HEK293 (cell line): ENCODE measurements around the gene PC.

ENCODE experiments used
- CTCF ChIA-PET: fragments of 350-600 bp; formaldehyde crosslinking; extraction: SDS; loops from one replicate; lab custom pipeline; 2021; ENCODE audit warnings: antibody characterized with exemption; lab: Yijun Ruan, JAX
- POLR2A ChIA-PET: fragments of 300-600 bp; formaldehyde crosslinking; extraction: SDS; loops from one replicate; lab custom pipeline; 2020; ENCODE audit warnings: antibody characterized with exemption, inconsistent platforms; lab: Yijun Ruan, JAX
- H3K27ac ChIP-seq: fragments of 200-500 bp; sonication (Bioruptor generic); 2 replicates; pipeline ENCODE4 v1.5.1; 2014; ENCODE audit warnings: low read depth, low read length, control low read depth, inconsistent platforms; ENCODE audit errors: extremely low read depth
- H3K36me3 ChIP-seq, 2 experiments: fragments of 200-500 bp in 1 of 2; sonication (Bioruptor generic) in 1 of 2; 1 replicate in 1 of 2; 2 replicates in 1 of 2; pipeline ENCODE4 v1.5.1; 2014 to 2017; ENCODE audit warnings: inconsistent platforms in 2 of 2, low read length in 2 of 2; ENCODE audit not compliant: control insufficient read depth in 2 of 2, insufficient read depth in 1 of 2
- H3K4me1 ChIP-seq: fragments of 200-500 bp; sonication (Bioruptor generic); 2 replicates; pipeline ENCODE4 v1.5.1; 2014; ENCODE audit warnings: mild to moderate bottlenecking, low read length, inconsistent platforms; ENCODE audit not compliant: control insufficient read depth, insufficient read depth
- H3K4me3 ChIP-seq: 2 replicates; pipeline ENCODE4 v1.5.1; 2011; ENCODE audit warnings: low read depth, mild to moderate bottlenecking, control low read depth, low read length, moderate library complexity
- H3K9me3 ChIP-seq: fragments of 200-500 bp; sonication (Bioruptor generic); 2 replicates; pipeline ENCODE4 v1.5.1; 2014; ENCODE audit warnings: low read depth, low read length, inconsistent platforms; ENCODE audit not compliant: control insufficient read depth, insufficient read depth
- BCL11A ChIP-seq: fragments of 450-650 bp; formaldehyde crosslinking; IDR thresholded peaks from 2 replicates; pipeline ENCODE4 v1.5.1; 2016; ENCODE audit warnings: low read depth, missing biosample characterization, missing genetic modification characterization
- BCL11B ChIP-seq: fragments of 450-650 bp; formaldehyde crosslinking; IDR thresholded peaks from 2 replicates; pipeline ENCODE4 v1.5.1; 2016; ENCODE audit warnings: low read depth, missing biosample characterization, missing genetic modification characterization
- ELK4 ChIP-seq: IDR thresholded peaks from 2 replicates; pipeline ENCODE4 v1.6.1; 2011; ENCODE audit warnings: mild to moderate bottlenecking, low read depth, low read length, borderline replicate concordance
- GLI4 ChIP-seq: fragments of 450-650 bp; formaldehyde crosslinking; IDR thresholded peaks from 2 replicates; pipeline ENCODE4 v1.5.1; 2016; ENCODE audit warnings: missing biosample characterization, missing genetic modification characterization
- HOXA7 ChIP-seq: sonication (generic); formaldehyde crosslinking; IDR thresholded peaks from 2 replicates; pipeline ENCODE4 v1.8.1; 2022; ENCODE audit warnings: missing genetic modification reagents, borderline replicate concordance
- KLF1 ChIP-seq: fragments of 450-650 bp; formaldehyde crosslinking; IDR thresholded peaks from 2 replicates; pipeline ENCODE4 v1.5.1; 2016; ENCODE audit warnings: missing biosample characterization, missing genetic modification characterization
- KLF10 ChIP-seq: fragments of 450-650 bp; IDR thresholded peaks from 2 replicates; pipeline ENCODE4 v1.5.1; 2018; ENCODE audit warnings: missing biosample characterization, mild to moderate bottlenecking, missing genetic modification characterization
- OVOL3 ChIP-seq: fragments of 450-650 bp; formaldehyde crosslinking; IDR thresholded peaks from 2 replicates; pipeline ENCODE4 v1.5.1; 2016; ENCODE audit warnings: missing biosample characterization, missing genetic modification characterization
- PRDM6 ChIP-seq: fragments of 450-650 bp; formaldehyde crosslinking; IDR thresholded peaks from 2 replicates; pipeline ENCODE4 v1.5.1; 2017; ENCODE audit warnings: missing biosample characterization, missing genetic modification characterization
- TRIM28 ChIP-seq: IDR thresholded peaks from 2 replicates; pipeline ENCODE4 v1.6.1; 2011; ENCODE audit warnings: low read length, control low read depth, borderline replicate concordance
- TSHZ1 ChIP-seq: fragments of 450-650 bp; formaldehyde crosslinking; IDR thresholded peaks from 2 replicates; pipeline ENCODE4 v1.5.1; 2016; ENCODE audit warnings: missing biosample characterization, missing genetic modification characterization, borderline replicate concordance
- ZBTB48 ChIP-seq: fragments of 450-650 bp; formaldehyde crosslinking; IDR thresholded peaks from 2 replicates; pipeline ENCODE4 v1.5.1; 2016; ENCODE audit warnings: missing biosample characterization, missing genetic modification characterization
- ZBTB6 ChIP-seq: fragments of 450-650 bp; formaldehyde crosslinking; IDR thresholded peaks from 2 replicates; pipeline ENCODE4 v1.5.1; 2017; ENCODE audit warnings: missing biosample characterization, missing genetic modification characterization
- ZFP3 ChIP-seq: fragments of 450-650 bp; formaldehyde crosslinking; IDR thresholded peaks from 2 replicates; pipeline ENCODE4 v1.5.1; 2016; ENCODE audit warnings: low read depth, missing biosample characterization, missing genetic modification characterization
- ZFP41 ChIP-seq: fragments of 450-650 bp; formaldehyde crosslinking; IDR thresholded peaks from 2 replicates; pipeline ENCODE4 v1.5.1; 2016; ENCODE audit warnings: missing biosample characterization, missing genetic modification characterization, borderline replicate concordance
- ZIC2 ChIP-seq: fragments of 450-650 bp; formaldehyde crosslinking; IDR thresholded peaks from 2 replicates; pipeline ENCODE4 v1.5.1; 2016; ENCODE audit warnings: missing biosample characterization, missing genetic modification characterization
- ZNF23 ChIP-seq: fragments of 450-650 bp; formaldehyde crosslinking; IDR thresholded peaks from 2 replicates; pipeline ENCODE4 v1.5.1; 2016; ENCODE audit warnings: missing biosample characterization, missing genetic modification characterization, borderline replicate concordance
- ZNF248 ChIP-seq: fragments of 450-650 bp; formaldehyde crosslinking; IDR thresholded peaks from 2 replicates; pipeline ENCODE4 v1.5.1; 2017; ENCODE audit warnings: missing biosample characterization, missing genetic modification characterization
- ZNF335 ChIP-seq: fragments of 450-650 bp; formaldehyde crosslinking; conservative IDR thresholded peaks from 2 replicates; pipeline ENCODE4 v1.5.1; 2016; ENCODE audit warnings: missing biosample characterization, missing genetic modification characterization
- ZNF513 ChIP-seq: fragments of 450-650 bp; IDR thresholded peaks from 2 replicates; pipeline ENCODE4 v1.5.1; 2018; ENCODE audit warnings: missing biosample characterization, missing genetic modification characterization
- ZNF518A ChIP-seq: fragments of 450-650 bp; formaldehyde crosslinking; conservative IDR thresholded peaks from 2 replicates; pipeline ENCODE4 v1.5.1; 2016; ENCODE audit warnings: low read depth, missing biosample characterization, missing genetic modification characterization
- ZNF571 ChIP-seq: fragments of 450-650 bp; formaldehyde crosslinking; IDR thresholded peaks from 2 replicates; pipeline ENCODE4 v1.5.0; 2017; ENCODE audit warnings: missing biosample characterization, missing genetic modification characterization
- ZNF701 ChIP-seq: fragments of 450-650 bp; formaldehyde crosslinking; IDR thresholded peaks from 2 replicates; pipeline ENCODE4 v1.5.1; 2016; ENCODE audit warnings: missing biosample characterization, missing genetic modification characterization
- ZNF747 ChIP-seq: fragments of 450-650 bp; formaldehyde crosslinking; IDR thresholded peaks from 2 replicates; pipeline ENCODE4 v1.5.1; 2016; ENCODE audit warnings: missing biosample characterization, missing genetic modification characterization
- ZNF76 ChIP-seq: fragments of 450-650 bp; formaldehyde crosslinking; IDR thresholded peaks from 2 replicates; pipeline ENCODE4; 2016; ENCODE audit warnings: low read depth, missing biosample characterization, missing genetic modification characterization, borderline replicate concordance

PC gene

GRCh38 chr11:66950112-66950535, 8.1 kb downstream of the PC start:
- ChIA-PET POLR2A (interaction anchor here (1.1 to 1.7 kb wide), 2 partner anchors 9 kb away, joined by 6 to 8 read pairs; partner anchors contain the start of gene PC), CTCF (interaction anchor here (0.6 to 0.8 kb wide), 2 partner anchors 9 to 299 kb away, joined by 3 read pairs; no protein-coding TSS in a partner anchor)
- H3K36me3 ChIP-seq: no peaks in the 10 kb centered on the region
- no peaks in the 10 kb centered on the region for H3K9me3 ChIP-seq
- no peak overlapping the region for H3K4me3 ChIP-seq
- H3K27ac ChIP-seq: no peak overlapping the region
- H3K4me1 ChIP-seq: no peaks in the 10 kb centered on the region
- TF ChIP-seq ZNF513 (tag by site-specific recombination) (no peak), ZNF701 (tag by site-specific recombination) (no peak), TSHZ1 (tag by site-specific recombination) (peak; percentile 87), ZFP41 (tag by site-specific recombination) (no peak), ZNF747 (no peak), TRIM28 (peak; percentile 71; the same call in 1 of the 2 replicates), ZNF335 (tag by site-specific recombination) (peak; percentile 73), ZNF571 (tag by site-specific recombination) (no peak), ZBTB6 (tag by site-specific recombination) (no peak), ZNF23 (tag by site-specific recombination) (no peak), ZFP3 (no peak), GLI4 (tag by site-specific recombination) (no peak), BCL11A (no peak), PRDM6 (tag by site-specific recombination) (no peak), HOXA7 (no peak), BCL11B (tag by site-specific recombination) (no peak), ELK4 (no peak), OVOL3 (no peak), ZNF248 (tag by site-specific recombination) (no peak), ZNF76 (tag by site-specific recombination) (peak; percentile 44; the same call in 1 of the 2 replicates), KLF1 (tag by site-specific recombination) (peak; percentile 65), KLF10 (peak; percentile 83), ZIC2 (tag by site-specific recombination) (no peak), ZNF518A (tag by site-specific recombination) (no peak), ZBTB48 (no peak; the same call in 1 of the 2 replicates)
